Measurements from ENCODE around the gene ANKHD1.

ANKHD1 gene, protein sequence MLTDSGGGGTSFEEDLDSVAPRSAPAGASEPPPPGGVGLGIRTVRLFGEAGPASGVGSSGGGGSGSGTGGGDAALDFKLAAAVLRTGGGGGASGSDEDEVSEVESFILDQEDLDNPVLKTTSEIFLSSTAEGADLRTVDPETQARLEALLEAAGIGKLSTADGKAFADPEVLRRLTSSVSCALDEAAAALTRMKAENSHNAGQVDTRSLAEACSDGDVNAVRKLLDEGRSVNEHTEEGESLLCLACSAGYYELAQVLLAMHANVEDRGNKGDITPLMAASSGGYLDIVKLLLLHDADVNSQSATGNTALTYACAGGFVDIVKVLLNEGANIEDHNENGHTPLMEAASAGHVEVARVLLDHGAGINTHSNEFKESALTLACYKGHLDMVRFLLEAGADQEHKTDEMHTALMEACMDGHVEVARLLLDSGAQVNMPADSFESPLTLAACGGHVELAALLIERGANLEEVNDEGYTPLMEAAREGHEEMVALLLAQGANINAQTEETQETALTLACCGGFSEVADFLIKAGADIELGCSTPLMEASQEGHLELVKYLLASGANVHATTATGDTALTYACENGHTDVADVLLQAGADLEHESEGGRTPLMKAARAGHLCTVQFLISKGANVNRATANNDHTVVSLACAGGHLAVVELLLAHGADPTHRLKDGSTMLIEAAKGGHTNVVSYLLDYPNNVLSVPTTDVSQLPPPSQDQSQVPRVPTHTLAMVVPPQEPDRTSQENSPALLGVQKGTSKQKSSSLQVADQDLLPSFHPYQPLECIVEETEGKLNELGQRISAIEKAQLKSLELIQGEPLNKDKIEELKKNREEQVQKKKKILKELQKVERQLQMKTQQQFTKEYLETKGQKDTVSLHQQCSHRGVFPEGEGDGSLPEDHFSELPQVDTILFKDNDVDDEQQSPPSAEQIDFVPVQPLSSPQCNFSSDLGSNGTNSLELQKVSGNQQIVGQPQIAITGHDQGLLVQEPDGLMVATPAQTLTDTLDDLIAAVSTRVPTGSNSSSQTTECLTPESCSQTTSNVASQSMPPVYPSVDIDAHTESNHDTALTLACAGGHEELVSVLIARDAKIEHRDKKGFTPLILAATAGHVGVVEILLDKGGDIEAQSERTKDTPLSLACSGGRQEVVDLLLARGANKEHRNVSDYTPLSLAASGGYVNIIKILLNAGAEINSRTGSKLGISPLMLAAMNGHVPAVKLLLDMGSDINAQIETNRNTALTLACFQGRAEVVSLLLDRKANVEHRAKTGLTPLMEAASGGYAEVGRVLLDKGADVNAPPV (N-terminal part only)

DNA sequence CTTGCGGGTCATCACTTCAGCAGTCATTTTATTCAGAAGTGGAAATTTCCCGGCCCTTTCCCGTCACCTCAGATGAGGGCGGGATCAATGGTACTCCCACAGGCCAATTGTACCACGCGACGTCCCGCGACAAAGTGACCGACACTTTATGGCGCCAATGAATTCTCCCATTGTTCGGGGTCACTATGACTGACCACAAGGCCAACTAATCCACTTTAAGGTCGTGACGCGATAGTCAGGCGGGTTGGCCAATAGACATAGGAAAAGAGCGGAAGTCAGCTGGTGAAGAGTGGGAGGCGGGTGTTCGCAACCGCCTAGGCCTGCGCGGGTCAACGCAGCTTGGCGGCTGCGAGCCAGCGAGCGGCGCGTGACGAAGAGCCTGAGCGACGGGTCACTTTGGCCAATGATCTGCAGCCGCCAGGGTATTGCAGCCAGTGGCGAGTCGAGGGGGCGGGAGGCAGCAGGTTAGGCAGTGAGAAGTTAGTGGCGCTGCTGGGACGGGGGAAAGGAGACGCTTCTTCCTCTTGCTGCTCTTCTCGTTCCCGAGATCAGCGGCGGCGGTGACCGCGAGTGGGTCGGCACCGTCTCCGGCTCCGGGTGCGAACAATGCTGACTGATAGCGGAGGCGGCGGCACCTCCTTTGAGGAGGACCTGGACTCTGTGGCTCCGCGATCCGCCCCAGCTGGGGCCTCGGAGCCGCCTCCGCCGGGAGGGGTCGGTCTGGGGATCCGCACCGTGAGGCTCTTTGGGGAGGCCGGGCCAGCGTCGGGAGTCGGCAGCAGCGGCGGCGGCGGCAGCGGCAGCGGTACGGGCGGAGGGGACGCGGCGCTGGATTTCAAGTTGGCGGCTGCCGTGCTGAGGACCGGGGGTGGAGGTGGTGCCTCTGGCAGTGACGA, at the start of gene ANKHD1:
Gene ANKHD1, plus strand, starts transcription at position 472 of the 896 bp plus-strand sequence. Its CDS starts 135 bp downstream, at position 607.
- DNase-seq, result peak; percentile 91 to 99 (median 99)

GRCh38 chr5:140355546-140355945, 46.1 kb upstream of the ANKHD1 start:
- no peak for DNase-seq

DNA sequence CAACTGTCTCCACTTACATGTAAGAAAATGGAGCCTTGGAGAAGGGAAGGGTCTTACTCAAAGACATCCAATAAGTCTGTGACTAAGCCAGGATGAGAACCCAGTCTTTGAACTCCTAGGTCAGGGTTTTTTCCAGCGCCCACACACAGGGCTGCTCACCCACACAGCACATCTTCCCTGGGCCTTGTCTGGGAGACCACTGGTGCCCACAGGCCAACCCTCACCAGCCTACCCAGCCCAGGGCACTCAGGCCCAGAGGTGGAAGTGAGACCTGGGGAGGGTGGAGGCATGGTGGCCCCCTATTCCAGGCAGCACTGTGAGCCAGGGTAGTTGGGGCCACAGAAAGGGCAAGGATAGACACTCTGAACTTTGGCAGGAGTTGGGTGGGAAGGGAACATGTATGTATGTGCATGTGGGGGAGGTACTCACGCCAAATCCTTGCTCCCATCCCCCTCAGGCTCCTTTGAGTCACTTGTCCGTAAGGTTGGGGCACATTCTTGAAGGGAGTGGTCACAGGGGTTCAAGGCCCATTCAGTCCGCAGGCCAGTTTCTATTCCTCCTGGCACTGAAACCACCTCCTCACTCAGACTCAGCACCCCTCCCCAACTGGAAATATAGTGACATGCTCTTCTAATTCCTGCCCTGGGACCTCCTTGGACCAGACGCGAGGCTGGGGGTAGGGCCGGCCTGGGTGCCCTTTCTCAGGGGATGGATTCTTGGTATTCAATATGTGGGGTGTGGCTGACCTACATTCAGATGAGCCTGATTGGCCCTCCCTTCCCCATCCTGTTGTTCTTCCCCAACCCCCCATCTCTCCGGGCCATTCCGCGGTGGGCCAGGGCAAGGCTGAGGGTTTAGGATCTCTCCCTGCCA, 44.5 kb upstream of the ANKHD1 start:
- no peak for DNase-seq

- peak in 13 of 14 donors; percentile 22 to 83 (median 78) for DNase-seq
These were observed 43.9 kb upstream of the ANKHD1 start for GRCh38 chr5:140357726-140358093.

DNA sequence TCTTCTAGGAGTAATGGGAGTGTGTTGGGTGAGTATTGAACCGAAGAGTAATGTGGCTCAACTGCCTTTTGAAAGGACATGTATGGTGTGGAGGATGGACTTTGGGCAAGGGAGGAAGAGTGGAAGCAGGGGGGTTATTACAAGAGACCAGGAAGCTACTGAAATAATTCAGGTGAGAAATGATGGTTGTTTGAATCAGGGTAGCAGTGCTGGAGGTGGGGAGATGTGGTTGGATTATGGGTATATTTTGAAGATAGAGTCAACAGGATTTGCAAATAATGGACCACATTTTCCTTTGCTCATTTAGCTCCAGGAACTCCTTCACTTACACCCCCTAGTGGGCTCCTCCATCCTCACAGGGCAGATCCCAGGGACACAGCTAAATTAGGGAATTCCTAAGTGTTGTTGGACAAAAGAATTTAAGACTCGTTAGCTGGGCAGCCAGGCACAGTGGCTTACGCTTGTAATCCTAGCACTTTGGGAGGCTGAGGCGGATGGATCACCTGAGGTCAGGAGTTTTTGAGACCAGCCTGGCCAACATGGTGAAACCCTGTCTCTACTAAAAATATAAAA, 42.8 kb upstream of the ANKHD1 start:
- no peak for DNase-seq

GRCh38 chr5:140360101-140360500, 41.5 kb upstream of the ANKHD1 start, which contains the start of gene SLC4A9:
Gene SLC4A9, plus strand, starts transcription at chr5:140360194. Its CDS starts 43 bp downstream, at chr5:140360237.
- no peak for DNase-seq

GRCh38 chr5:140360681-140361479, 40.8 kb upstream of the ANKHD1 start:
- DNase-seq, result no peak

GRCh38 chr5:140361901-140362300, 39.7 kb upstream of the ANKHD1 start:
- no peak for DNase-seq

DNA sequence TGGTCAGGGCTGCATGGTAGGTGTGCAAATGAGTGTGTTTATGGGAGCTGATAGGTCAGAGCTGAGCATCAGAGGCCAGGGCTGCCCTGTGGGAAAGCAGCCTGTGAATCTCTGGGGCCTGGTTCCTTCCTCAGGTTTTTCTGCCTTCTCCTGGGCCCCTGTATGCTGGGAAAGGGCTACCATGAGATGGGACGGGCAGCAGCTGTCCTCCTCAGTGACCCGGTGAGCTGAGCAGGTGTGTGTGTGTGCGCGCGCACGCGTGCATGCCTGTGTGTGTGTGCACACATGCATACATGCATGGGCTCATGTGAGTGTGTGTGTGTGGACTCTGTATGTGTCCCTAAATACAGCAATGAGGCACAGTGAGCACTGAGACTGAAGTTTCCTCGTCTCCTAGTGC, 39.3 kb upstream of the ANKHD1 start:
- DNase-seq, result no peak

GRCh38 chr5:140362875-140363630, 38.6 kb upstream of the ANKHD1 start:
- peak in 13 of 14 donors; percentile 13 to 76 (median 30) for DNase-seq

DNA sequence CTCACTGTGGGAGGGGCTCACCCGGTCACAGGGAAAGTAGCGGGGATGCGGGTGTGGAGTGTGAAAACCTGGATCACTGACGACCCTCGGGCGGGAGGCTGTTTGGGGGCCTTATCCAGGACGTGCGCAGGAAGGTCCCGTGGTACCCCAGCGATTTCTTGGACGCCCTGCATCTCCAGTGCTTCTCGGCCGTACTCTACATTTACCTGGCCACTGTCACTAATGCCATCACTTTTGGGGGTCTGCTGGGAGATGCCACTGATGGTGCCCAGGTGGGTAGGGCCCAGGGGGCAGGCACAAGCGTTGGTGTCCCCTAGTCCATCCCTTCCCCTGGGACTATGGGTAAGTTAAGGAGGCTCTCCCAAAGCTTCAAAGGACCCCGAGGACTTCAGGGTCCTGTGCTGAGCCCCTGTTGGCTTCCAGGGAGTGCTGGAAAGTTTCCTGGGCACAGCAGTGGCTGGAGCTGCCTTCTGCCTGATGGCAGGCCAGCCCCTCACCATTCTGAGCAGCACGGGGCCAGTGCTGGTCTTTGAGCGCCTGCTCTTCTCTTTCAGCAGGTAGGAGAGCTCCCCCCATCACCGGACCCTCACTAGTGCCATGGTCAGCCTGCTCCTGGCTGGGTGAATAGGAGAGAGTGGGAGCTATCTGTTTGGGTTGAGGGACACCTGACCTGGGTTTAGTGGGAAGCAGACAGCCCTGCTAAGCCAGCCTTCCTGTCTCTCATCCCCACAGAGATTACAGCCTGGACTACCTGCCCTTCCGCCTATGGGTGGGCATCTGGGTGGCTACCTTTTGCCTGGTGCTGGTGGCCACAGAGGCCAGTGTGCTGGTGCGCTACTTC, 37.8 kb upstream of the ANKHD1 start:
- DNase-seq, result no peak

DNA sequence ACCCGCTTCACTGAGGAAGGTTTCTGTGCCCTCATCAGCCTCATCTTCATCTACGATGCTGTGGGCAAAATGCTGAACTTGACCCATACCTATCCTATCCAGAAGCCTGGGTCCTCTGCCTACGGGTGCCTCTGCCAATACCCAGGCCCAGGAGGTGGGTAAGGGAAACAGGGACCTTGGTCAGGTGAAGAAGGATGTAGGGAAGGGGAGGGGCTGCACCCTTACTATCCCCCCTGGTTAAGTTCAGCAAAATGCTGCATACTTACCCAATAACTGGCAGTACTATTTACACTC, 37.2 kb upstream of the ANKHD1 start:
- no peak for DNase-seq

GRCh38 chr5:140365282-140365681, 36.4 kb upstream of the ANKHD1 start:
- no peak for DNase-seq

DNA sequence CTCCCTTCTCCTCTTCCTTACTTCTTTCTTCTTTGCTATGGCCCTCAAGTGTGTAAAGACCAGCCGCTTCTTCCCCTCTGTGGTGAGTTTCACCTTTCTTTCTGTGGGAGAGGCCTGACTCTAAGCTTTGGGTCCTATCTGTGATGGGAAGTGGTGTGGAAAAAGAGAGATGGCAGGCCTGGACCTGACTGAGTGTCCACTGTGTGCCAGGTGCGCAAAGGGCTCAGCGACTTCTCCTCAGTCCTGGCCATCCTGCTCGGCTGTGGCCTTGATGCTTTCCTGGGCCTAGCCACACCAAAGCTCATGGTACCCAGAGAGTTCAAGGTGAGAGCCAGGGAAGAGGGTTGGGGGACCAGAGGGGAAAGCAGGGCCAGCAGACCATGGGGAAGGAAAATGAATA, 35.7 kb upstream of the ANKHD1 start:
- no peak for DNase-seq

GRCh38 chr5:140366589-140367255, 34.9 kb upstream of the ANKHD1 start:
- DNase-seq, result no peak

GRCh38 chr5:140367256-140368013, 34.2 kb upstream of the ANKHD1 start:
- DNase-seq, result no peak
